Fibroblast of lung (primary cell): ENCODE measurements around the gene HEG1. TPM values are rescaled to one million over a fixed set of nuclear protein-coding genes. Genes with fewer than 3 reads are reported as not detected.
A peak's percentile ranks its signal among the peaks of the same experiment; 100 is the strongest.

Experiments
- DNase-seq, 2 donors: peaks; one replicate each; pipeline versions ENCODE4 v3.0.0 to v3.0.0-alpha.2; 2010; ENCODE audit warnings: low read depth in 2 of 2
- H2AFZ ChIP-seq: 2 replicates; pipeline ENCODE4 v1.5.1; 2012; ENCODE audit warnings: low read length, control low read depth, inconsistent platforms
- H3K27ac ChIP-seq: 2 replicates; pipeline ENCODE4 v1.5.1; 2011; ENCODE audit warnings: low read length, control low read depth; ENCODE audit not compliant: insufficient read depth
- H3K27me3 ChIP-seq: 2 replicates; pipeline ENCODE4 v1.5.1; 2011; ENCODE audit warnings: mild to moderate bottlenecking, low read length; ENCODE audit not compliant: control insufficient read depth, insufficient read depth
- H3K36me3 ChIP-seq: 2 replicates; pipeline ENCODE4 v1.5.1; 2011; ENCODE audit warnings: low read length; ENCODE audit not compliant: control insufficient read depth, insufficient read depth
- H3K4me1 ChIP-seq: 2 replicates; pipeline ENCODE4 v1.5.1; 2011; ENCODE audit warnings: low read length; ENCODE audit not compliant: control insufficient read depth, insufficient read depth; ENCODE audit errors: extremely low read depth
- H3K4me2 ChIP-seq: 2 replicates; pipeline ENCODE4 v1.5.1; 2011; ENCODE audit warnings: low read length, control low read depth; ENCODE audit not compliant: insufficient read depth; ENCODE audit errors: extremely low read depth
- H3K4me3 ChIP-seq, 4 experiments: fragments of 200-600 bp in 1 of 4; sonication (generic) in 1 of 4; replicated peaks in 1 of 4; 2 replicates each; pipeline ENCODE4 v1.5.1; 2011 to 2016; ENCODE audit warnings: low read length in 4 of 4, low read depth in 3 of 4, mild to moderate bottlenecking in 3 of 4, control low read depth in 2 of 4, inconsistent platforms in 1 of 4, mixed read lengths in 1 of 4; ENCODE audit not compliant: insufficient read depth in 1 of 4; ENCODE audit errors: control extremely low read depth in 1 of 4
- H3K79me2 ChIP-seq: 2 replicates; pipeline ENCODE4 v1.5.1; 2012; ENCODE audit warnings: mild to moderate bottlenecking, low read length, inconsistent platforms; ENCODE audit not compliant: control insufficient read depth, insufficient read depth
- H3K9ac ChIP-seq: 2 replicates; pipeline ENCODE4 v1.5.1; 2011; ENCODE audit warnings: mild to moderate bottlenecking, low read length, control low read depth; ENCODE audit not compliant: insufficient read depth
- H3K9me3 ChIP-seq: 2 replicates; pipeline ENCODE4 v1.5.1; 2012; ENCODE audit warnings: low read depth, low read length; ENCODE audit not compliant: control insufficient read depth, insufficient read depth
- H4K20me1 ChIP-seq: 2 replicates; pipeline ENCODE4 v1.5.1; 2011; ENCODE audit warnings: low read length; ENCODE audit not compliant: control insufficient read depth, insufficient read depth; ENCODE audit errors: extremely low read depth
- EZH2 ChIP-seq: IDR thresholded peaks from 2 replicates; pipeline ENCODE4 v1.5.1; 2012; ENCODE audit warnings: low read length, control low read depth, mild to moderate bottlenecking; ENCODE audit errors: missing control alignments
- polyA plus RNA-seq, 2 donors: library from polyadenylated mRNA; depleted of rRNA in 1 of 2; stranded (reverse) in 1 of 2; unstranded in 1 of 2; fragments of >200 nt; gene quantifications; 2 replicates each; pipeline ENCODE4 v1.2.1, GENCODE V29; 2011 to 2012; ENCODE audit warnings: missing spikeins in 1 of 2
- total RNA-seq: library from RNA; depleted of rRNA; stranded (reverse); fragments of >200 nt; gene quantifications from 2 replicates; pipeline ENCODE4 v1.2.1, GENCODE V29; 2014
- TF ChIP-seq, protein P1 (sequence below), 2 donors: IDR thresholded peaks in 1 of 2; conservative IDR thresholded peaks in 1 of 2; 1 replicate in 1 of 2; 2 replicates in 1 of 2; pipeline ENCODE4 v1.5.1; 2011 to 2012; ENCODE audit warnings: low read length in 2 of 2, control low read depth in 1 of 2, inconsistent platforms in 1 of 2, low read depth in 1 of 2, mild to moderate bottlenecking in 1 of 2

HEG1 gene
- total and polyA plus RNA-seq, 2 donors (not counting 1 experiment from before 2014, with no cell fraction given), result 137 to 305 TPM

DNA sequence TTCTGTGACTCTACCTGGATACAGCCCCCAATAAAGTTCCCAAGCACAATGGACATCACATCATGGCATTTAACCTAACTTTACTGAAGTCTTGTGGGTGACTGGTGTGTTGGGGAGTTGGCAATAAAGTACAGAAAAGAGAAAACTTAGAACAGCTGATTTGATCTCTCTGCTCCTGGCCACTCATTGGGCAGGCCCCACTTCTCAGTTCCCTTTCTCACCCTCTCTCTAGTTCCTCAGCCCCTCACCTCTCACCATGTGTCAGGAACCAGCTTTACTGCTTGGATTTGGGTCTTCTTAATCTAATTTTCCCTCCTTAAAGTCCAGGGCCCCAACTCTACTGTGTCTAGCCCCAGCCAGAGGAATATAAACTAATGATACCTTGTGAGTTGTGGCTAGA, 120.5 kb downstream of the HEG1 start:
- TF ChIP-seq, protein P1, sequence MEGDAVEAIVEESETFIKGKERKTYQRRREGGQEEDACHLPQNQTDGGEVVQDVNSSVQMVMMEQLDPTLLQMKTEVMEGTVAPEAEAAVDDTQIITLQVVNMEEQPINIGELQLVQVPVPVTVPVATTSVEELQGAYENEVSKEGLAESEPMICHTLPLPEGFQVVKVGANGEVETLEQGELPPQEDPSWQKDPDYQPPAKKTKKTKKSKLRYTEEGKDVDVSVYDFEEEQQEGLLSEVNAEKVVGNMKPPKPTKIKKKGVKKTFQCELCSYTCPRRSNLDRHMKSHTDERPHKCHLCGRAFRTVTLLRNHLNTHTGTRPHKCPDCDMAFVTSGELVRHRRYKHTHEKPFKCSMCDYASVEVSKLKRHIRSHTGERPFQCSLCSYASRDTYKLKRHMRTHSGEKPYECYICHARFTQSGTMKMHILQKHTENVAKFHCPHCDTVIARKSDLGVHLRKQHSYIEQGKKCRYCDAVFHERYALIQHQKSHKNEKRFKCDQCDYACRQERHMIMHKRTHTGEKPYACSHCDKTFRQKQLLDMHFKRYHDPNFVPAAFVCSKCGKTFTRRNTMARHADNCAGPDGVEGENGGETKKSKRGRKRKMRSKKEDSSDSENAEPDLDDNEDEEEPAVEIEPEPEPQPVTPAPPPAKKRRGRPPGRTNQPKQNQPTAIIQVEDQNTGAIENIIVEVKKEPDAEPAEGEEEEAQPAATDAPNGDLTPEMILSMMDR (conservative IDR thresholded peaks at IDR 0.05 in 1 of 2, IDR thresholded peaks at IDR 0.05 in 1 of 2; ENCODE audit: low read depth in 1 of 2, low read length in 2 of 2), result no peak
- no peak for TF ChIP-seq EZH2
- no peak overlapping the region for H2AFZ ChIP-seq
- H3K27me3 ChIP-seq, result no peaks in the 10 kb centered on the region
- H3K36me3 ChIP-seq, result no peaks in the 10 kb centered on the region
- no peaks in the 10 kb centered on the region for H3K79me2 ChIP-seq
- no peak overlapping the region for H3K4me3 ChIP-seq
- H3K27ac ChIP-seq, result no peak overlapping the region
- DNase-seq, result no peak
- no peak overlapping the region for H3K4me2 ChIP-seq
- H3K9ac ChIP-seq, result no peak overlapping the region
- no peaks in the 10 kb centered on the region for H3K9me3 ChIP-seq
- H4K20me1 ChIP-seq, result no peaks in the 10 kb centered on the region
- H3K4me1 ChIP-seq, result no peaks in the 10 kb centered on the region

DNA sequence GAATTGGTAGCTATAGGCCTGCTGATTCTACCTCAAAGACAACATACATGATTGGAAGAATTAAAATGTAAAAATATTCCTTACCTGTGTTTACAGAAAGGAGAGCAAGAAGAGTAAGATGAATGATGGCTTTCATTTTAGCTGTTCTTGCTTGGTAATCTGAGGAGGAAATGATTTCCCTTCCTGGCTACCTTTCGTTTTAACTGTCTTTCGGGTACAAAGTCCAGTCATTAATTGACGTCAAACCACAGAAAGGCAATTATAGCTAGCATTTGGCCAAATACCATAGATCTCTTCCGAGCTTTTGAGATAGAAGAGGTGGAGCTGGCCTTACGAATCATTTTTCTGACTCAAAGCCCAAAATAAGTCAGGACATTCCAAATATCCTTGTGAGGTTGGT, 121.2 kb downstream of the HEG1 start, which contains the start of gene MUC13:
Gene MUC13, minus strand, starts transcription at position 175 of the 400 bp plus-strand sequence. Its CDS starts 39 bp downstream, at position 136.
- DNase-seq, result no peak
- no peak within 1 kb of the TSS for H3K9ac ChIP-seq
- H3K4me2 ChIP-seq, result no peak within 1 kb of the TSS
- H3K9me3 ChIP-seq, result no peaks in the 10 kb centered on the region
- no peak within 1 kb of the TSS for H2AFZ ChIP-seq
- TF ChIP-seq, protein P1 (conservative IDR thresholded peaks at IDR 0.05 in 1 of 2, IDR thresholded peaks at IDR 0.05 in 1 of 2; ENCODE audit: low read depth in 1 of 2, low read length in 2 of 2), result no peak
- no peak for TF ChIP-seq EZH2
- no peak within 1 kb of the TSS for H3K4me3 ChIP-seq
- H3K27me3 ChIP-seq, result no peaks in the 10 kb centered on the region
- H4K20me1 ChIP-seq, result no peaks in the 10 kb centered on the region
- H3K4me1 ChIP-seq, result no peaks in the 10 kb centered on the region
- H3K27ac ChIP-seq, result no peak within 1 kb of the TSS
- H3K79me2 ChIP-seq, result no peaks in the 10 kb centered on the region
- H3K36me3 ChIP-seq, result no peaks in the 10 kb centered on the region

DNA sequence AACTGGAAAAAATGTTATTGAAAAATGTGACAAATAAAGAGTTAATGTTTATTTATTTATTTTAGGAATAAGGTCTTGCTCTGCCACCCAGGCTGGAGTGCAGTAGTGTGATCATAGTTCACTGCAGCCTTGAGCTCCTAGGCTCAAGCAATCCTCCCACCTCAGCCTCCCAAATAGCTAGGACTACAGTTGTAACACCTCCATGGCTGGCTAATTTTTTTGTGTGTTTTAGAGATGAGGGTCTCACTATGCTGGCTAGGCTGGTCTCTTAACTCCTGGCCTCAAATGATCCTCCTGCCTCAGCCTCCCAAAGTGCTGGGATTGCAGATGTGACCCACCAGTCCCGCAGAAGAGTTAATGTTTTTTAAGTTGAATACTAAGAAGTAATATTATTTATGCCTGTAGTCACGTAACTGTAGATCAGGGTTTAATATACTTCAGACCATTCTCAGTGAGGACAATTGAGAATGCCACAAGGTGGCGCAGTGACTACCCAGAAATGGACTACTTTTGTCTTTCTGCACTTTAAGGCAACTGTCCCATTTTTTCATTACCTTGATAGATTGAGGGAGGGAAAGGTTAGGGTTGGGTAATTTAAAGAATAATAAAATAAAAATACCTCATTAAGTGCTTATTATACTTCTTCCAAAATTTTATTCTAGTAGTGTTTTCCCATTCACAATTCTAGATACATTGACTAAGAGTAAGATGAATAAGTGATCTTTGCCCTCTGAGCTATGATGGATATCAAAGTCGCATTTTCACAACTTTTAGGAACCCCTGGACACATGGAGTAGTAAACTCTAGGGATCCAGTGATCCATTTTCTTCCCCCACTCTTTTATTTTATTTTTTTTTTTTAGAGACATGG, 127.2 kb downstream of the HEG1 start:
- Histone ChIP-seq H3K36me3 (no peaks in the 10 kb centered on the region), H3K4me2 (no peak overlapping the region), H4K20me1 (no peaks in the 10 kb centered on the region), H3K27me3 (no peaks in the 10 kb centered on the region), H3K4me1 (no peaks in the 10 kb centered on the region), H3K9ac (no peak overlapping the region), H3K9me3 (no peaks in the 10 kb centered on the region), H3K79me2 (no peaks in the 10 kb centered on the region), H3K27ac (no peak overlapping the region), H3K4me3 (no peak overlapping the region), H2AFZ (no peak overlapping the region)
- TF ChIP-seq, protein P1 (conservative IDR thresholded peaks at IDR 0.05 in 1 of 2, IDR thresholded peaks at IDR 0.05 in 1 of 2; ENCODE audit: low read depth in 1 of 2, low read length in 2 of 2), result peak; percentile 74 to 82
- no peak for TF ChIP-seq EZH2
- DNase-seq, result peak; percentile 61 to 82
